Liver (tissue), 3 donors: ENCODE results near the gene TSKU.

Experiments
- EGR1 ChIP-seq, 2 donors: IDR thresholded peaks; 2 replicates each; pipeline ENCODE4 v1.6.1; 2016 to 2018; ENCODE audit warnings: antibody characterized with exemption in 2 of 2, low read depth in 2 of 2
- FOXA1 ChIP-seq: IDR thresholded peaks from 2 replicates; pipeline ENCODE4 v1.6.1; 2016; ENCODE audit warnings: antibody characterized with exemption
- GABPA ChIP-seq, 2 donors: IDR thresholded peaks in 1 of 2; conservative IDR thresholded peaks in 1 of 2; 2 replicates each; pipeline ENCODE4 v1.6.1; 2016; ENCODE audit warnings: antibody characterized with exemption in 2 of 2, mild to moderate bottlenecking in 1 of 2, moderate library complexity in 1 of 2
- JUND ChIP-seq, 2 donors: IDR thresholded peaks; 2 replicates each; pipeline ENCODE4 v1.6.1; 2016; ENCODE audit warnings: antibody characterized with exemption in 2 of 2
- RAD21 ChIP-seq, 2 donors: IDR thresholded peaks; 2 replicates each; pipeline ENCODE4 v1.6.1; 2016; ENCODE audit warnings: antibody characterized with exemption in 2 of 2, mild to moderate bottlenecking in 2 of 2
- SP1 ChIP-seq: IDR thresholded peaks from 2 replicates; pipeline ENCODE4 v1.6.1; 2018; ENCODE audit warnings: antibody characterized with exemption, mild to moderate bottlenecking
- TF ChIP-seq, protein P1 (sequence below): fragments of 150-350 bp; IDR thresholded peaks from 2 replicates; pipeline ENCODE4 v1.5.1; 2017; ENCODE audit warnings: improper control_type of control experiment, low read depth, low read length; ENCODE audit not compliant: missing input control
- TF ChIP-seq, protein P2 (sequence below): IDR thresholded peaks from 2 replicates; pipeline ENCODE4 v1.6.1; 2016; ENCODE audit warnings: antibody characterized with exemption
- donor health status: healthy.
- donor health status: healthy.

DNA sequence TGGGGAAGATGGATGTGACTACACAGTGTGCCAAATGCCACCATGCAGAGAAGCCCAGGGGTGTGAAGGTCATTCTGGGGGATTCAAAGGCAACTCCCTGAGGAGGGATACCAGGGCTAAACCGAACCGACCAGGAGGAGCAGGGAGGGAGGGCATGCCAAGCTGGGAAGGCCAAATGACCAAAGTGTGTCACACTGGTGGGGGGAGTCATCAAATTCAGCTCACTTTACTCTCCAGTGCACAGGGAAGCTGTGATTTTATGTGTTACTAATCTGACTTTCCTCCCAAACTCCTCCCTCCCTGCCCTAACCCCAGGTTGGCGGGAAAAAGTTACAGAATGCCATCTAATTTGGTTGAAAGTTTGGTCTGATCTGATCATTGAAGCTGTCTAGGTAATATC lies 29.7 kb upstream of the TSKU start:
- TF ChIP-seq, protein P1, sequence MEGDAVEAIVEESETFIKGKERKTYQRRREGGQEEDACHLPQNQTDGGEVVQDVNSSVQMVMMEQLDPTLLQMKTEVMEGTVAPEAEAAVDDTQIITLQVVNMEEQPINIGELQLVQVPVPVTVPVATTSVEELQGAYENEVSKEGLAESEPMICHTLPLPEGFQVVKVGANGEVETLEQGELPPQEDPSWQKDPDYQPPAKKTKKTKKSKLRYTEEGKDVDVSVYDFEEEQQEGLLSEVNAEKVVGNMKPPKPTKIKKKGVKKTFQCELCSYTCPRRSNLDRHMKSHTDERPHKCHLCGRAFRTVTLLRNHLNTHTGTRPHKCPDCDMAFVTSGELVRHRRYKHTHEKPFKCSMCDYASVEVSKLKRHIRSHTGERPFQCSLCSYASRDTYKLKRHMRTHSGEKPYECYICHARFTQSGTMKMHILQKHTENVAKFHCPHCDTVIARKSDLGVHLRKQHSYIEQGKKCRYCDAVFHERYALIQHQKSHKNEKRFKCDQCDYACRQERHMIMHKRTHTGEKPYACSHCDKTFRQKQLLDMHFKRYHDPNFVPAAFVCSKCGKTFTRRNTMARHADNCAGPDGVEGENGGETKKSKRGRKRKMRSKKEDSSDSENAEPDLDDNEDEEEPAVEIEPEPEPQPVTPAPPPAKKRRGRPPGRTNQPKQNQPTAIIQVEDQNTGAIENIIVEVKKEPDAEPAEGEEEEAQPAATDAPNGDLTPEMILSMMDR, result no peak
- TF ChIP-seq JUND (IDR thresholded peaks at IDR 0.05) (no peak), SP1 (no peak), EGR1 (IDR thresholded peaks at IDR 0.05; ENCODE audit: low read depth in 2 of 2) (no peak), FOXA1 (no peak), GABPA (IDR thresholded peaks at IDR 0.05 in 1 of 2, conservative IDR thresholded peaks at IDR 0.05 in 1 of 2) (no peak), RAD21 (IDR thresholded peaks at IDR 0.05) (no peak)
- TF ChIP-seq, protein P2, sequence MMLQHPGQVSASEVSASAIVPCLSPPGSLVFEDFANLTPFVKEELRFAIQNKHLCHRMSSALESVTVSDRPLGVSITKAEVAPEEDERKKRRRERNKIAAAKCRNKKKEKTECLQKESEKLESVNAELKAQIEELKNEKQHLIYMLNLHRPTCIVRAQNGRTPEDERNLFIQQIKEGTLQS, result no peak
